H9 (cell line): Measurements from ENCODE around the gene TSPYL2. TPM values are rescaled to one million over a fixed set of nuclear protein-coding genes. Genes with fewer than 3 reads are reported as not detected.
A peak's percentile ranks its signal among the peaks of the same experiment; 100 is the strongest.

Experiments used
- DNase-seq: peaks from one replicate; pipeline ENCODE4 v3.0.0-alpha.2; 2017
- H2AFZ ChIP-seq: one replicate; pipeline ENCODE4 v1.6.1; 2013; ENCODE audit warnings: mild to moderate bottlenecking, low read length, control low read depth, moderate library complexity
- H2AK5ac ChIP-seq: 2 replicates; pipeline ENCODE4 v1.6.1; 2013; ENCODE audit warnings: low read length, control low read depth, mixed read lengths; ENCODE audit not compliant: insufficient read length
- H2BK120ac ChIP-seq: one replicate; pipeline ENCODE4 v1.6.1; 2013; ENCODE audit warnings: low read depth, mild to moderate bottlenecking, low read length, control low read depth, inconsistent platforms; ENCODE audit not compliant: poor library complexity, severe bottlenecking
- H2BK12ac ChIP-seq: 2 replicates; pipeline ENCODE4 v1.6.1; 2013; ENCODE audit warnings: low read length, control low read depth, mixed read lengths, low read depth; ENCODE audit not compliant: insufficient read length
- H2BK15ac ChIP-seq: 2 replicates; pipeline ENCODE4 v1.6.1; 2013; ENCODE audit warnings: low read depth, low read length, control low read depth
- H2BK20ac ChIP-seq: one replicate; pipeline ENCODE4 v1.6.1; 2013; ENCODE audit warnings: low read depth, mild to moderate bottlenecking, low read length, control low read depth, inconsistent platforms; ENCODE audit not compliant: poor library complexity, severe bottlenecking
- H2BK5ac ChIP-seq: 2 replicates; pipeline ENCODE4 v1.6.1; 2013; ENCODE audit warnings: low read length, control low read depth, mixed read lengths; ENCODE audit not compliant: insufficient read length
- H3K14ac ChIP-seq: 2 replicates; pipeline ENCODE4 v1.6.1; 2013; ENCODE audit warnings: low read length, control low read depth; ENCODE audit not compliant: insufficient read depth
- H3K18ac ChIP-seq: 2 replicates; pipeline ENCODE4 v1.6.1; 2013; ENCODE audit warnings: low read depth, mild to moderate bottlenecking, mixed read lengths, low read length, control low read depth; ENCODE audit not compliant: insufficient read length
- H3K23ac ChIP-seq: 2 replicates; pipeline ENCODE4 v1.6.1; 2013; ENCODE audit warnings: low read length, control low read depth, mixed read lengths, low read depth; ENCODE audit not compliant: insufficient read length
- H3K23me2 ChIP-seq: 2 replicates; pipeline ENCODE4 v1.6.1; 2013; ENCODE audit warnings: low read depth, mild to moderate bottlenecking, mixed read lengths, low read length, control low read depth; ENCODE audit not compliant: insufficient read length, poor library complexity, severe bottlenecking
- H3K27ac ChIP-seq: 2 replicates; pipeline ENCODE4 v1.5.1; 2013; ENCODE audit warnings: low read length, control low read depth, mixed read lengths, low read depth; ENCODE audit not compliant: insufficient read length
- H3K27me3 ChIP-seq: 2 replicates; pipeline ENCODE4 v1.6.1; 2013; ENCODE audit warnings: low read length, control low read depth, inconsistent platforms; ENCODE audit not compliant: insufficient read depth
- H3K4ac ChIP-seq: 2 replicates; pipeline ENCODE4 v1.6.1; 2013; ENCODE audit warnings: low read depth, mild to moderate bottlenecking, control low read depth, inconsistent platforms, low read length, moderate library complexity
- H3K4me1 ChIP-seq: 2 replicates; pipeline ENCODE4 v1.6.1; 2013; ENCODE audit warnings: low read length, control low read depth, inconsistent platforms; ENCODE audit not compliant: insufficient read depth
- H3K4me2 ChIP-seq: 2 replicates; pipeline ENCODE4 v1.6.1; 2013; ENCODE audit warnings: low read length, control low read depth, mixed read lengths; ENCODE audit not compliant: insufficient read length, insufficient read depth
- H3K56ac ChIP-seq: 2 replicates; pipeline ENCODE4 v1.6.1; 2013; ENCODE audit warnings: low read depth, mild to moderate bottlenecking, mixed read lengths, low read length, control low read depth; ENCODE audit not compliant: insufficient read length
- H3K79me1 ChIP-seq: 2 replicates; pipeline ENCODE4 v1.6.1; 2013; ENCODE audit warnings: low read depth, mild to moderate bottlenecking, moderate library complexity, low read length, control low read depth, inconsistent platforms; ENCODE audit not compliant: insufficient read depth, poor library complexity, severe bottlenecking
- H3K79me2 ChIP-seq: 2 replicates; pipeline ENCODE4 v1.6.1; 2013; ENCODE audit warnings: low read length, control low read depth, inconsistent platforms; ENCODE audit not compliant: insufficient read depth
- H3K9ac ChIP-seq: 2 replicates; pipeline ENCODE4 v1.6.1; 2013; ENCODE audit warnings: low read length, control low read depth, mixed read lengths; ENCODE audit not compliant: insufficient read length; ENCODE audit errors: extremely low read depth
- H3K9me3 ChIP-seq: one replicate; pipeline ENCODE4 v1.6.1; 2013; ENCODE audit warnings: low read depth, low read length, inconsistent platforms; ENCODE audit not compliant: control insufficient read depth
- H3T11ph ChIP-seq: one replicate; pipeline ENCODE4 v1.6.1; 2013; ENCODE audit warnings: mild to moderate bottlenecking, low read length, control low read depth, inconsistent platforms
- H4K20me1 ChIP-seq: one replicate; pipeline ENCODE4 v1.6.1; 2013; ENCODE audit not compliant: control insufficient read depth, insufficient read length, insufficient read depth
- H4K5ac ChIP-seq: 2 replicates; pipeline ENCODE4 v1.6.1; 2013; ENCODE audit warnings: low read depth, mild to moderate bottlenecking, mixed read lengths, low read length, control low read depth; ENCODE audit not compliant: insufficient read length
- H4K8ac ChIP-seq: replicated peaks from 2 replicates; pipeline ENCODE4 v1.6.1; 2013; ENCODE audit warnings: low read length, control low read depth, mixed read lengths, low read depth; ENCODE audit not compliant: insufficient read length
- H4K91ac ChIP-seq: 2 replicates; pipeline ENCODE4 v1.6.1; 2013; ENCODE audit warnings: low read depth, mild to moderate bottlenecking, moderate library complexity, mixed read lengths, low read length, control low read depth; ENCODE audit not compliant: insufficient read length
- H3K27ac Mint-ChIP-seq, 3 experiments: 2 replicates in 2 of 3; 3 replicates in 1 of 3; pipeline ENCODE4 v1.8.0; 2020 to 2021; ENCODE audit warnings: mixed read lengths in 3 of 3, mild to moderate bottlenecking in 1 of 3, moderate library complexity in 1 of 3
- H3K27me3 Mint-ChIP-seq: 2 replicates; pipeline ENCODE4 v1.8.0; 2021; ENCODE audit warnings: low read depth, mild to moderate bottlenecking, moderate library complexity, mixed read lengths
- H3K36me3 Mint-ChIP-seq, 3 experiments: 2 replicates in 2 of 3; 3 replicates in 1 of 3; pipeline ENCODE4 v1.8.0; 2020 to 2021; ENCODE audit warnings: low read depth in 3 of 3, mixed read lengths in 3 of 3; ENCODE audit not compliant: insufficient read depth in 1 of 3
- H3K4me1 Mint-ChIP-seq, 2 experiments: 2 replicates each; pipeline ENCODE4 v1.8.0; 2020; ENCODE audit warnings: mixed read lengths in 2 of 2
- H3K4me3 Mint-ChIP-seq, 2 experiments: 2 replicates in 1 of 2; 3 replicates in 1 of 2; pipeline ENCODE4 v1.8.0; 2020 to 2021; ENCODE audit warnings: mild to moderate bottlenecking in 2 of 2, mixed read lengths in 2 of 2, moderate library complexity in 1 of 2
- H3K9me3 Mint-ChIP-seq, 2 experiments: 2 replicates in 1 of 2; 3 replicates in 1 of 2; pipeline ENCODE4 v1.8.0; 2020; ENCODE audit warnings: mild to moderate bottlenecking in 2 of 2, mixed read lengths in 2 of 2, moderate library complexity in 1 of 2
- WGBS: extraction: QIAGEN DNeasy Blood & Tissue Kit; methylation state at CpG from one replicate; pipeline ENCODE4 v1.1.7; 2013; ENCODE audit warnings: missing lambda C conversion rate, low lambda C conversion rate, mixed read lengths; ENCODE audit not compliant: insufficient read length; ENCODE audit errors: extremely low coverage; 5-methylcytosine and 5-hydroxymethylcytosine counted together
- total RNA-seq: library from RNA; stranded (reverse); gene quantifications from 2 replicates; pipeline ENCODE4 v1.2.1, GENCODE V29; 2021
- TF ChIP-seq, protein P1 (sequence below): fragments of 200-600 bp; sonication (generic); conservative IDR thresholded peaks from 3 replicates; pipeline ENCODE4 v1.8.0; 2021; ENCODE audit warnings: antibody characterized with exemption, mild to moderate bottlenecking

Gene TSPYL2
- total RNA-seq, 1 experiment from 2014 or later: 24.6 TPM

DNA sequence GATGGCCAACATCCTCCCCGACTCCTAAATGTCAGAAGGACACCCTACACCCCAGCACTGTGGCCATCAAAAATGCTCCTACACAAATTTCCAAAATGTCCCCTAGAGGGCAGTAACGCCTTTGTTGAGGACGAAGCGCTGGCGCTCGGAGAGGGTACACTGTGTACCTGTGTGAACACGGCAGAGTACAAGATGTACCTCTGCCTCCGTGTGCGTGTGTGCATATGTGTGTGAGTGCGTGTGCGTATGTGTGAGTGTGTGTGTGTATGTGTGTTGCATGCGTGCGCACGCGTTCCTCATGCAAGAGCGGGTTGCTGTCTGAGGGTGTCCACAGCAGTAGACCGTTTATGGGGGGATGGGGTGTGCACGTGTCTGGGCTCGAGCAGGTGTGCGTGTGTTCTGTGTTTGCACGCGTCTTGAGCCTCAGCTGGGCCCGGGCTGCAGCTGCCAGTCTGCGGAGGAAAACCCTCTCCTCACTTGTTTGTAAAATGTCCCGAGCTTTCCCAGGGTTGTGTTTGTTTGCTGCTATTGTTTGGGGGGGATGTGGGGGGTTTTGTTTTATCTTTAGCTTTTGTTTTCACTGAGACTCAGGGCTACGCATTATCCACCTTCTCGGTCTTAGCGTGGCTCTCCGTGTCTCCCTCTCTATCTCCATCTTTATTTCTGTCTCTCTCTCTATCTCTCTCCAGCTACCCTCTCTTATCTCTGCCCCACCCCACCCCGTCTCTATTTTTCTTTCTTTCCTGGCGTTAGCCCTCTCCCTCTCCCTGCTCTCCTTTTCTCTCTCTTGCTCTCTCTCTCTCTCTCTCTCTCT is 10.4 kb upstream of the TSPYL2 start:
- Histone ChIP-seq H4K5ac (no peak overlapping the region), H3K4me1 (no peaks in the 10 kb centered on the region), H3K9me3 (peaks cover 14% of the 10 kb centered on the region), H2BK20ac (no peak overlapping the region), H2BK5ac (no peak overlapping the region), H2BK15ac (no peak overlapping the region), H3K56ac (no peak overlapping the region), H4K91ac (no peak overlapping the region), H4K8ac (no peak overlapping the region), H3K79me1 (no peaks in the 10 kb centered on the region), H2AK5ac (no peak overlapping the region), H3T11ph (no peak overlapping the region), H3K79me2 (no peaks in the 10 kb centered on the region), H4K20me1 (no peaks in the 10 kb centered on the region), H3K14ac (no peak overlapping the region), H3K4ac (no peak overlapping the region), H3K23me2 (peaks cover 4% of the 10 kb centered on the region), H2BK120ac (no peak overlapping the region), H2BK12ac (no peak overlapping the region), H3K18ac (no peak overlapping the region), H3K27ac (no peak overlapping the region), H3K4me2 (peak overlapping the region; percentile 59), H3K23ac (no peak overlapping the region), H2AFZ (no peak overlapping the region), H3K9ac (no peak overlapping the region), H3K27me3 (no peaks in the 10 kb centered on the region)
- peaks cover 61 to 64% of the 10 kb centered on the region in 2 experiments for H3K9me3 Mint-ChIP-seq
- TF ChIP-seq, protein P1, sequence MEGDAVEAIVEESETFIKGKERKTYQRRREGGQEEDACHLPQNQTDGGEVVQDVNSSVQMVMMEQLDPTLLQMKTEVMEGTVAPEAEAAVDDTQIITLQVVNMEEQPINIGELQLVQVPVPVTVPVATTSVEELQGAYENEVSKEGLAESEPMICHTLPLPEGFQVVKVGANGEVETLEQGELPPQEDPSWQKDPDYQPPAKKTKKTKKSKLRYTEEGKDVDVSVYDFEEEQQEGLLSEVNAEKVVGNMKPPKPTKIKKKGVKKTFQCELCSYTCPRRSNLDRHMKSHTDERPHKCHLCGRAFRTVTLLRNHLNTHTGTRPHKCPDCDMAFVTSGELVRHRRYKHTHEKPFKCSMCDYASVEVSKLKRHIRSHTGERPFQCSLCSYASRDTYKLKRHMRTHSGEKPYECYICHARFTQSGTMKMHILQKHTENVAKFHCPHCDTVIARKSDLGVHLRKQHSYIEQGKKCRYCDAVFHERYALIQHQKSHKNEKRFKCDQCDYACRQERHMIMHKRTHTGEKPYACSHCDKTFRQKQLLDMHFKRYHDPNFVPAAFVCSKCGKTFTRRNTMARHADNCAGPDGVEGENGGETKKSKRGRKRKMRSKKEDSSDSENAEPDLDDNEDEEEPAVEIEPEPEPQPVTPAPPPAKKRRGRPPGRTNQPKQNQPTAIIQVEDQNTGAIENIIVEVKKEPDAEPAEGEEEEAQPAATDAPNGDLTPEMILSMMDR: peak; percentile 67
- WGBS: no CpG with 5 or more reads among the region's 31 CpGs
- DNase-seq: peak; percentile 50
- no peak overlapping the region for H3K27ac Mint-ChIP-seq
- peak overlapping the region; percentile 52 to 79 for H3K4me3 Mint-ChIP-seq
- H3K27me3 Mint-ChIP-seq: peaks cover 3% of the 10 kb centered on the region
- H3K4me1 Mint-ChIP-seq: peaks cover 13 to 14% of the 10 kb centered on the region in 2 experiments
- H3K36me3 Mint-ChIP-seq: peaks cover 2 to 9% (median 4%) of the 10 kb centered on the region in 3 experiments; a peak in 5 of 7 replicates
